ENCODE data around the gene AFAP1L1.
"Not testable (repeated sequence)": the region's sequence is repeated elsewhere in the genome, so short reads cannot be mapped to it uniquely, and the experiment has no call there.

Gene AFAP1L1

DNA sequence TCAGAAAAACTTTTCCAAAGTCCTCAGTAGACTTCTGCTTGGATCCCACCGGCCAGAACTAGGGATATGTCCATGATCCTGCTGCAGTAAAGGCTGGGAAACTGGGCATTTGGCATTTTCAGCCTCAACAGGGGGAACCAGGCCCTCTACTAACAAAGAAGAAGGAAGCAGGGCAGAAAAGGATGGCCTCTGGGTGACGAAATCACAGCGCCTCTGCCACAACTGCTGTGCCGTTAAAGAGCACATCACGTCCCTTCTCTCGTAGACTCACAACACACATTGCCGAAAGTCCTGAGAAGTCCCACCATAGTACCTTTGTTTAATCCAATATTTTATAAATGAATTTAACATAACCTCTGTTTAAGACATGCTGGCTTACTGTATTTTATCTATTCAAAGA lies 10.4 kb upstream of the AFAP1L1 start:
- DNase-seq (ENCODE audit: low read depth), result no peak

DNA sequence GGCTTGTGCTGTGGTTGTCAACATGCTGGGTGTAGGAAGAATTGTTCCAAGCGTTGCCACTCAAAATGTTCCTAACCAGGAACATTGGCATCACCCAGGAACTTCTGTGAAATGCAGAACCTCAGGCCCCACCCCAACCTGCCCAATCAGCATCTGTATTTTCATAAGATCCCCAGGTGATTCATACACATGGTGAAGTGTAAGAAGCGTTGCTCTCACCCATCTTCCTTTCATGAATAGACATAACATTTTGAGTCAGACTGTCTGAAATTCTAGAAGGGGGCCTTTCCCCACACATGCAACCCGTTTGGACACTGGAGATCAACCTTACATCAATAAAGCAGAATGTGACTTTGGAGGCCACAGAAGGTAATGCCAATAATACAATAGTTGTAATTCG lies 9.3 kb upstream of the AFAP1L1 start:
- no peak for DNase-seq (ENCODE audit: low read depth)

DNA sequence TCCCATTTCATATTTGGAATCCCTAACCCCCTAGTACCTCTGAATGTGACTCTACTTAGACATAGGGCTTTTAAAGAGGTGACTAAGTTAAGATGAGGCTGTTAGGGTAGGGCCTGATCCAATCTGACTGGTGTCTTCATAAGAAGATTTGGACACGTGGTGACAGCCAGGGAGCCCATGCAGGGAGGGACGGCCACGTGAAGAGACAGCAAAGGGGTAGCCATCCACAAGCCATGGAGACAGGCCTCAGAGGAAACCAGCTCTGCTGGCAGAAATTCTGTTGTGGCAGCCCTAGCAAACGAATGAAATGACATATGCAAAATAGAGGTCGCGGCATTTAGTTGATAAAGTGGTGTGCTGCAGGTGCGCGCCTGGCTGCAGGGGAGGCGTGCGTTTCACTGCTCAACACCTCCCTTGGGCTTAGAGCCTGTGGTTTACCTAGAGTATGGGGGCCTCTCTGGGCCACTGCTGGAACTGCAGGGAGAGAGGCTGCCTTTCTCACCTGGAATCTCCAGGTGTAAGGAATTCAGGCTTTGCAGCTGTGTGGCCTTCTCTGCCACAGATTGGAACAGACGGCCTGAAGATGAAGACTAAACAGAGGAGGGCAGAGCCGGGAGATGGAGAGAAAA lies 7.1 kb upstream of the AFAP1L1 start:
- DNase-seq (ENCODE audit: low read depth), result no peak

DNA sequence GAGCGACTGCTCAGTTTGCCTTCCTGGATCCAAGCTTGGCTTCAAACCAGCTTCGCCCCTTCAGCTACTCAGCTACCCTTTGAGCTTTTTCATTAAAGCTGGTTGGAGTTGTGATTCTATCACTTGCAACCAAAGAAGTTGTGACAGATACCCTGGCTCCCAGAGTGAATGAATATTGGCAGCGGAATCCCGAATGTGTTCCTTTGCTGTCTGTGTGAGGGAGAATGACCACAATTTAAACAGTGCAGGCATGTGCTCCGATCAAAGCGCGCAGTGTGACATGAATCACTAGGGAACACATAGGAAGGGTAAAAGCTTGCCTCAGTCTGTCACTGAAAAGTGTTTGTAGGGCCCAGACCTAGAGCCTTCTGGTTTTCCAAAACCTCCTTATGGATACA lies 6.6 kb upstream of the AFAP1L1 start:
- no peak for DNase-seq (ENCODE audit: low read depth)

DNA sequence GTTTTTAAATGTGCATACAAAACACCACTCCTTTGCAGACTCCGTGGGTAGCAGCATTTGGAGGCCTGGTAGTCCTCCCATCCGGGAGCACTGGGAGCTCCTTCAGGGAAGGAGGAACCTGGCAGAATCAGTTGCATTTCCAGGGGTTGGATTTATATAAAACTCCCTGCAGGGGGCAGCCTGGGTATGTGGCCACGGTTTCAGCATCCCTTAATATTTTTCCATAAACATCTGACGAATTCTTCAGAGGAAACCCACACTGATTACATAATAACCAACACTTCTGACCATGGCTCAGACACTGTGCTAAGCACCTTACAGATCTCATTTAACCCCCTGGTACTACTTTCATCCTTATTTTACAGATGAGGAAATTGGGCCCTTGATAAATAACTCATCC lies 6.1 kb upstream of the AFAP1L1 start:
- DNase-seq (ENCODE audit: low read depth), result peak; percentile 69

DNA sequence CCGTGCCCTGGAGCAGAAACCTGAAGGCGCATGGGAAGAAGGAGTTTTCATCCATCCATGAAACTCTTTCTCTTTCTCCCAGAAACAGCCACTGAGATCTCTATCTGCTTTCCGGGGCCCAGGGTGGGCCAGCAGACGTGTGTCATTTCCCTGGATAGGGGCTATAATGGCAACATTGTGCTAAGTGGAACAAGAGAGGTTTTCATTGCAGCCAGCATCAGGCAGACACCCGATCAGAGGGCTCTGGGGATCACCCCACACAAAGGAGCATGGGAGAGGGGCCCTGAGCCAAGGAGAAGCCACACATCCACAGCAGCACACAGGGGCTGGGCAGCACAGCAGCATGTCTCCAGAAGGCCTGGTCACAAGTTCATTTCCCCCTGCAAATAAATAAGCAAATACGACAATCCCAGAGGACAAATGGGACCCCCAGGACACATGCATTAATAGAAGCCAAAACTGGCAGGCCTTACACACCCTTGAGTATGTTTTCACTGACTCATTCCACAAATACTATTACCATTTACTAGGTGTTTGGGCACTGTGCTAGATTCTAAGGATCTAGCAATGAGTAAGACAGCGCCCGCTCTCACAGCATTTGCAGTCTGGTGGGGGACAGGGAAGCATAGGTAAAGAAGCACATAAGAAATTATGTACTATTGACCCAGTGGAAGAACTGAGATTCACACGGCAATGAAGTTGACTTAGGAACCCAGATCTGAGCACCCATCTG lies 4.3 kb upstream of the AFAP1L1 start:
- no peak for DNase-seq (ENCODE audit: low read depth)

DNA sequence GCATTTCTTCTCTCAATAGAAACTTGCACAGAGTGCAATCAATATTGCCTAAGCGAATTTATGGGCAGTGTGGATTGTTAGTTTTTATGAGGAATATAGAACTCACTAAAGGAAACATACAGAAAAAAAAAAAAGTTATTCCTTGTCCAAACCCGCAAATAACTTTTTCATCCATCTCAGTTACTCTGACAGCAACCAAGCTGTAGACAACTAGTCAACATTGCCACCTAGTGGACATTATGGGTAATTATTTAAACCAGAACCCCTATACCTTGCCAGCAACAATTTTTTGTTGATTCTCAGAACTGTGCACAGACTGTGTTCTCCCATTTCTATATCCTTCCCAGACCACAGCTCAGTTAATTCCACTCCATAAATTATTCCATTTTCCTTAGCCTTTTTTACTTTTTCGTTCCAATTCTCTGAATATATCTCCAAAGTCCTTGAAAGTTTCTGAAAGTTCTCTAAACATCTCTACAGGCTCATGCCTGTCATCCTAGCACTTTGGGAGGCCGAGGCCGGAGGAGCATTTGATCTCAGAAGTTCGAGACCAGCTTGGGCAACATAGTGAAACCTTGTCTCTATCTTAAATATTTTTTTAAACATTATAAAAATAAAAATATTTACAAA lies 2.6 kb upstream of the AFAP1L1 start:
- peak; percentile 56 for DNase-seq (ENCODE audit: low read depth)

DNA sequence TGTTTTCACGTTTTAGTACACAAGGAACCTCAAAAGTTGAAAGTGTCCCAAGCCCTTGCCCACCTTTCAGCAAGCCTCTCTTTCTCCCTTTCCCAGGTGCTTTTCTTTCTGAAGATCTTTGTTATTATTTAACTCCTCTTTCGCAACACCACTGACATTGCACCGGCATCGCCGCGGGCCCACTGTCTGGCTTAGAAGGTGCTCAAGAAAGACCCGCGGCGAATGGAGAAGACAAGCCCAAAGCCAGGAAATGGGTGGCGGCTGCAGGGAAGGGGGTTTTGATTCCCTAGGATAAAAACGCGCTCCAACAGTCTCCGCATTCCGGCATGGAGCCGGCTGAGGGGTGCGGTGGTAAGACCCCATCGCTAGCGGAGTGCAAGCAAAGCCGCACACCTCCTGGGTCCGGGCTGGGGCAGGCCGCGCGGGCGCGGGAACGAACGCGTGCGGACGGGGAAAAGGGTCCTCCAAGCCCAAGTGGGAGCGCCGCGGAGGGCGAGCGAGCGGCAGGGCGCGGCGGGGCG lies 404 bp upstream of the AFAP1L1 start:
- no peak for DNase-seq (ENCODE audit: low read depth)

DNA sequence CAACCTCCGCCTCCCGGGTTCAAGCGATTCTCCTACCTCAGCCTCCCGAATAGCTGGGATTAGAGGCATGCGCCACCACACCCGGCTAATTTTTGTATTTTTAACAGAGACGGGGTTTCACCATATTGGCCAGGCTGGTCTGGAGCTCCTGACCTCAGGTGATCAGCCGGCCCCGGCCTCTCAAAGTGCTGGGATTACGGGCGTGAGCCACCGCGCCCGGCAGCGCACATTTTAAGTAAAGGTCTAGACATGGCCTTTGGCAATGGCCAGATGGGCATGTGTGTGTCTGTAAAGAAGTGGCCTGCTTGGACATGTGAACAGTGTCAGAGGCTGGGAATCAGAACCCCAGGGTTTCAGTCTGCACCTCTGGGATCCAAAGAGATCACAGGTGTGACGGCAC lies 1.1 kb downstream of the AFAP1L1 start:
- DNase-seq (ENCODE audit: low read depth), result not testable (repeated sequence)

DNA sequence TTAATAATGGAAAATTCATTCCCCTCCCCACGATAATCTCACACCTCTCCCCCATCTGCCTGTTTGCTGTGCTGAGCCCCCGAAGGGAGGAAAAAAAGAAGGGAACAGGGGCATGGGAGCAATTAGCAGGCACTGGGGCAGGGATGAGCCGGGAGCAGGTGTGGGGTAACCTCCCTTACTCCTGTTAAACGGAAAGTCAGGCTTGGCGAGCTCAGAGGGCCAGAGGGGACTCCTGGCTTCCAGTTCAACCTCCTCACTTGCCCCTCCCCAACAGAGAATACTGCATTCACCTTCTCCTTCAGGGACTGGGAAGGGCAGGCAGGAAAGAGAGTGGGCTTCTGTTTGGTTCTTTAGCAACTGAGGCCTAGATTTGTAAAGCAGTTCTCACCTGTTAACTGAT lies 1.6 kb downstream of the AFAP1L1 start:
- DNase-seq (ENCODE audit: low read depth), result no peak

DNA sequence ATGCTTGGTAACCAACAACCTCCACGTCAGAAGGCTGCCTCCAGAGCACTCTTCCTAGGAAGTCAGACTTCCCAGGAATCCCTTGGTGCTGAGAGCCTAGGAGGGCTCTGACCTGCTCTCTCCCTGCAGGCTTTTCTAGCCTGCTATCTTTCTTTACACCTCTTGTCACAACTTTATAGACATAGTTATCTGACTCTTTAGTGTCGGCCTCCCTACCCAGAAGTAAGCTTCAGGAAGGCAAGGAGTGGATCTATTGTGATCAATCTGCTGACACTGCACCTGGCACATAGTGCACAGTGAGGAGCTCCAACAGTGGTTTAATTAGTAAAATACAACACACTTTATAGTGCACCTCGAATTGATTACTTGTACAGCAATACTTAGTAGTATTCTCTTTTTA lies 2.3 kb downstream of the AFAP1L1 start:
- no peak for DNase-seq (ENCODE audit: low read depth)

DNA sequence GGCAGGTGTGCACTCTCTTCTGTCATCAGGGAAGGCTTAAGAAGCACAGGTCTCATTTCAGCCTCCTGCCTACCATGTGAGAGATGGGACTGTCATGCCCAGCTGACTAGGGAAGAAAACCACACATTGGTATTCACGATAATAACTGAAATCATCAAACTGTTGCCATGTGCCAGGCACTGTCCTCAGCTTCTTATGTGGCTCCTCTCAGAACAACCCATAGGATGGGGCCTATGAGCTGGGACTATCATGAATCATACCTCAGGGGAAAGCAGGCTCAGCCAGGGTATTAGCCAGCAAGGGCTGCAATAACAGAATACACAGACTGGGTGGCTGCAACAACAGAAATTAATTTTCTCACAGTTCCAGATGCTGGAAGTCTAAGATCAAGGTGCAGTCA lies 3.3 kb downstream of the AFAP1L1 start:
- DNase-seq (ENCODE audit: low read depth), result peak; percentile 56

DNA sequence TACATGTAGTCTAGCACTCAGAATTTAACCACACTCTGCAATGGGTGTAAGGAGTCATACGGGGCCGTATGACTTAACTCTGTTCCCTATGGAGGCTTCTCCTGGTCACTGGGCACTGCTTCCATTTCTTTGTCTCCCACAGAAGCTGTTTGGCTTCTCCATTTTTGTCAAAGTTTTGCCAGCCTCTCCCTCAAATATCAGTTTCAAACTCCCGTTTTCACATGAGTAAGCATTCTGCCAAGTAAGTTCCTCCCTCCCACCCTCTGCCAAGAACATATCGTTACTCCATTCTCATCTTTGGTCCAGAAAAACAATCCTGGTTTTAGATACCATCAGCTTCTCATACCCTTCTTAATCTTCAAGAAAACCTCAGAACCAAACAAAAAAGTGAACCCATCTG lies 6.1 kb downstream of the AFAP1L1 start:
- DNase-seq (ENCODE audit: low read depth), result no peak

DNA sequence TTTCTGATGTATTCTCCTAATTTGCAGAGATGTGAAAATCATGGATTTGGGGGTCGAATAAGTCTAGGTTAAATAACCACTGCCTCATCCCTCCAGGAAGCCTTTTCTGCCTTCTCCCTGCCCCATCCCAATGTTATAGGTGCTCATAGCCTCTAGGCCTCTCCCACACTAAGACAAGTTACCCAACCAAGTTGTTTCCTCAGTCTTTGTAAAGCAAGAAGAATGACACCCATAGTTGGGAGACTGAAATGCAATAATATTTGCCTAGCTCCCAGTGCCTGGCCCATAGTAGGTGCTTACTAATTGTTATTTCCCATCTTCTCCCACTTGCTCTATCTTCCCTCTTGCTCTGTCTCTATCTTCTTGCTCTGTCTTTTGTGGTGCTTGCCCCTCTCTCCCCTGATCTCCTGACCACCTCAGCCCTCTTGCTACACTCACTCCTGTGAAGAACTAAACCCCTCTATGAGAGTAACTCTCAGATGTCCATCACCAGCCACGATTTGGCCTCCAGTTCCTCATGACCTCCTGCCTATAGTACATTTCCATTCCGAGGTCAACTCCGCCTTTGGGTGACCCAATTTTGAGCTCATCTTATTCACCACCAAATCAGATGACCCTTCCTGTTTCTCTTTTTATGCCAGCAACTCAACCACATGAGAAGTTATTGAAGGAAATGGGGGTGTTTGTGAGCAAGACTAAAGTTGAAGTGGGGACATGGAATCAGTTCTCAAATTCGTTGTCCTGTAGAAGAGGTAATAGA lies 7.0 kb downstream of the AFAP1L1 start:
- DNase-seq (ENCODE audit: low read depth), result no peak

DNA sequence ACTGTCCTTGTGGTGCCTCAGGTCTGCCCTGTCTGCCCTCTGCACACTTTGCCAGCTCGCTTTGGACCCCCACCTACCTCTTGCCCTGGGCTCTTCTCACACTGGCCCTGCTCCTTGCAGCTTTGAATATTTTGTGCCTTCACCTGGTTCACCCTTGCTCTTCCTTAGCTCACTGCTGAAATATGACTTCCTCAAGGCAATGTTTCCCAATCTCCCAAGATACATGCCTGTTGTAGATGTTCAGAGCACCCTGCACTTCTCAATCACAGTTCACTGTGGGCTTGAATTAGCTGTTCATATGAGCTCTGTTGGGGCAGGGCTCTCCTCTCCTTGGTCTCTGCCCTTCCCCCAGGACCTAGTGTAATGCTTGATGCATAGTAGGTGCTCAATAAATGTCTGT lies 8.0 kb downstream of the AFAP1L1 start:
- DNase-seq (ENCODE audit: low read depth), result no peak

DNA sequence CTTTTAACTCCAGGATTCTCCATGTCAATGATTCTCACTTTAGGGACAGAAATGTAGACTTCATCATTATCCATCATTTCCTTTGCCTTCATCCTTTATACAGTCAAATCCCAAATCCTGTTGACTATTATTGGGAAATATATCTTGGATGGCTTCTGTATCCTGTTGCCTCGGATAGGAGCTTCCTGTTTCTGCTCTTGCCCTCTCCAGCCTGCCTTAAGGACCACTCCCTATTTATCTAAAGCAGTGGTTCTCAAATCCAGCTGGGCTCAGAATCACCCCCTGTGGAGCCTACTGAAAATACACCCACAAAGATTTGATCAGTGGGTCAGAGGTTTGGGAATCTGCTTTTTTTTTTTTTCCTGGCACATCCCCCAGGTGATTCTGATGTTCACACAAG lies 8.5 kb downstream of the AFAP1L1 start:
- no peak for DNase-seq (ENCODE audit: low read depth)

DNA sequence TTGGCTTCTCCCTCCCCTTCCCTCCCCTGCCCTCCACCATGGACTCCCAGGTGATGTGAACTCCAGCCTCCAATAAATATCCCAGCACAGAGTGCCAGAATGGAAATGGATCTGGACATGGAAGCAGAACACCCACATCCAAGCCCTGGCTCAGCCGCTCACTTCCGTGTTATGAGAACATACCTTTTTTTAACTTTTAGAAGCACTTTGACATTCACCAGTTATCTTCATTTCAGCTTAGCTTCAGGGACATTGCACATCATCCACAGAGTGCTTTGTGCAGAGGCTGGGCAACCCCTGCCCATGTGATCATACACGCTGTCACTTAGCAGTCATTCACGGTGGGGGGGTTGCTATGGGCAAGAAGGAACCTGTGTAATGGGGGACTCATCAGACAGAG lies 9.1 kb downstream of the AFAP1L1 start:
- no peak for DNase-seq (ENCODE audit: low read depth)

DNA sequence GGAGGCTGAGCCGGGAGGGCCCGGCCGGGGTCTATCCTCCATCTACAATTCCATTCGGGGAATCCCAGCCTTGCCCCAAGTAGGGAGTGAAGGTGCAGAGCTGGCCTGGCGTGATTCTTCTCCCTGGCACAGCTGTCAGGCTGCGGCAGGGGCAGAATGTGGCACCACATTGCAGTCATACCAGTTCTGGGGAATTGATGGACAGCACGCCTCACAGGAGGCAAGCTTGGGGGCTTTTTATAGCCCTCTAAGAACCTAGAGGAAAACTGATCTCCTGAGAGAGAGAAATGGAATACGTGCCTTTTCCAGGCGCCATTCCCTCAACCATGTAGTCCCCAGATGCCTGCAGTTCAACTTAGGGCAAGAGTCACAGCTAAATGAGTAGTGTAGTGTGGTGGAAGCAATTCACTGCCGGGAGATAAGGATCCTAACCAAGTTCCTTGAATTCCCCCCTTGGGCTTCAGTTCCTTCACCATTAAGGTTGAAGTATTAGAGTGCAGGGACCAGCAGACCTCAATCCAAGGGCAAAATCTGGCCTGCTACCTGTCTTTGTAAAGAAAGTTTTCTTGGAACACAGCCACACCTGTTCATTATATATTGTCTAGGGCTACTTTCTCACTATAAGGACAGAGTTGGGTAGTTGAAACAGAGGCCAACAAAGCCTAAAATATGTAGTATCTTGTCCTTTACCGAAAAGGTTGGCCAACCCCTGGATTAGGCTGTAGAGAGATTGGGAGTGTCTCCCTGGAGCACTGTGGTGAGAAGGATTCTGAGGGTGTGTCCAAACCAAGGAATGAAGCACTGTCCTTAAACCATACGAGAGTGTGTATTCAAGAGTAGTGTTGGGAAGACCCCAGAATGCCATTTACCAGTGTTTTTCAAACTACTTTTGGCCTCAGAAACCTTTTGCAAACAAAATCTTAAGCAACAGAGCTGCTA lies 10.6 kb downstream of the AFAP1L1 start:
- DNase-seq (ENCODE audit: low read depth), result no peak

DNA sequence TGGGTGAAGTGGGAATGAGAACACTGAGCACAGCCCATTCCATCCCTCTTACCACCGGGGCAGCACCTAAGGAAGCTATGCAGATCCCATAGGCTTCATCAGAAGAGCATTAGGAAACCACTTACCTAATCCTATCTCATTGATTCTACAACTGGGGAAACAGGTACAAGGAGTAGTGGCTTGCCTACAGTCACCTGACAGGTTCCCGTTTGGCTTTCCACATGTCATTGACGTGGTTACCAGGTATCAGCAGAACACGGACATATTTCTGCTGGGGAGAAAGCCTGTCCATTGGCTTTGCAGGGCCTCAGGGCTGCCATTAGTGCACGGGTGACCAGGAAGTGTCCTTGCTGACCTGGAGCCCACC lies 11.3 kb downstream of the AFAP1L1 start:
- no peak for DNase-seq (ENCODE audit: low read depth)

DNA sequence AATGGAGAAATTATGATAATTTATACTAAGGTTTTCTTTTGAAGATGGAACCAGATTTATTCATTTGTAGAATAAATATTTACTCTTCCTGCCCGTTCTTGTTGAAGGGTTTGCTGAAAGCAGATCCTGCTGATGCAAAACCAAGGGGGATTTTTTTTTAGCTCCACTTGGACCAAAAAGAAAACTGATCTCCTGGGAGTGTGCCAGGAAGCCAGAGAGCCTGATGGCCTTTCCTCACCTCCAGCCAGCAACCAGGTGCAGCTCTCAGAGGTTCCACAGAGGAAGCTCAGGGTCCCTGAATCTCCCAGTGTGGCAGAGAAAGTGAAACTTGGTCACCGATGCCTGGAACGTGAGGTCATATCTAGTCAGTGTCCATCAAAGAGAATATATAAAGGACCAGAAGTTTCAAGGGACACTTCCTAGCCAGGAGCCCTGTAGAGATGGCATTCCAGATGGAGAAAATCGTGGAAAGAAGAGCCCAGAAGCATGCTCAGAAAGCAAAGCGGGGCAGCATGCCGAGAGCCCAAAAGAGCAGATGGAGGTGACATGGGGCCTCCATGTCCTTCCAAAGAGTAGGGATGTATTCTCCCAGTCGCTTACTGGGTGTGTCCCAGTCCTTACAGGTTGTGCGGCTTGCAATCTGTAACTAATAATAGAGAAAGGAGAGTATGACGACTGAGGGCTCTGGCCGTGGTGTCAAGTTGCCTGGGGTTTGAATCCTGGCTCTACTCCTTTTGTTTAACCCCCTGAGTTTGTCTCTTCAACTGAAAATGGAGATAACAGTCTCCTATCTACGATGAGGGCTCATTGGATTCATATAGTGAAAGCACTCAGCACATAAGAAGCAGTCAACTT lies 12.2 kb downstream of the AFAP1L1 start:
- DNase-seq (ENCODE audit: low read depth), result no peak

DNA sequence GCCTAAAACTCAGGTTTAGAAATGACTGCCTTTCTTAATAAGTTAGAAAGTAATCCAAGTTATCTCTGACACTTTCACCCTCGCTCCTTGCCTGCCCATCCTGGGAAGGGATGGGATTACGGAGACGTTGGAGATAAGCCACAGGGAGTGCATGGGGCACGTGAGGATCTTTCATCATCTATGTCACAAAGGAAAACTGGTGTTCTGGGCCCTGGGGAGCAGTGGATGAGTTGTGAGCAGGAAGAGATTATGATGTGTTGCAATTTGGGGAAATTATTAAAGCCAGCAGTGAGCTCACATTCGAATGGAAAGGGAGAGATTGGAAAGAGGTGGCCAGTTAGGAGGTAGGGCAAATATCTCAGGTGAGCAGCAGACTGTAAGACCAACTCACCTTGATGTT lies 12.8 kb downstream of the AFAP1L1 start:
- DNase-seq (ENCODE audit: low read depth), result peak; percentile 70
